H1 (cell line): Measurements from ENCODE around the gene SLC6A3. TPM values are rescaled to one million over a fixed set of nuclear protein-coding genes. Genes with fewer than 3 reads are reported as not detected.

Experiments
- CTCF ChIA-PET: fragments of 300-600 bp; sonication (Branson Sonifier 250); formaldehyde crosslinking; loops from one replicate; lab custom pipeline; 2021; ENCODE audit not compliant: partially characterized antibody; lab: Charles Lee
- POLR2A ChIA-PET: fragments of 300-600 bp; sonication (Branson Sonifier 250); formaldehyde crosslinking; loops from one replicate; lab custom pipeline; 2021; ENCODE audit warnings: inconsistent platforms; ENCODE audit not compliant: partially characterized antibody; lab: Charles Lee
- DNase-seq, 2 experiments: peaks; one replicate each; pipeline versions ENCODE4 v3.0.0 to v3.0.0-alpha.2; 2010 to 2022; ENCODE audit warnings: low spot score in 2 of 2, low read depth in 1 of 2, mixed read lengths in 1 of 2
- FAIRE-seq: peaks from 2 replicates; lab custom pipeline; 2011; peaks lifted over from hg19 to GRCh38; lab: Jason Lieb, UNC
- H2AFZ ChIP-seq: 2 replicates; pipeline ENCODE4 v1.8.1; 2012; ENCODE audit warnings: low read length, inconsistent platforms
- H2AK5ac ChIP-seq: 2 replicates; pipeline ENCODE4 v1.6.1; 2013; ENCODE audit warnings: low read depth, low read length
- H2BK120ac ChIP-seq: replicated peaks from 2 replicates; pipeline ENCODE3; 2013; ENCODE audit warnings: low read depth, low read length, inconsistent platforms
- H2BK12ac ChIP-seq: 2 replicates; pipeline ENCODE4 v1.6.1; 2013; ENCODE audit warnings: low read depth, low read length
- H2BK15ac ChIP-seq: 2 replicates; pipeline ENCODE4 v1.6.1; 2013; ENCODE audit warnings: low read length
- H2BK20ac ChIP-seq: 2 replicates; pipeline ENCODE4 v1.6.1; 2013; ENCODE audit warnings: low read length
- H2BK5ac ChIP-seq: 2 replicates; pipeline ENCODE4 v1.6.1; 2013; ENCODE audit warnings: low read depth, low read length
- H3K14ac ChIP-seq: 2 replicates; pipeline ENCODE4 v1.6.1; 2013; ENCODE audit warnings: inconsistent platforms; ENCODE audit not compliant: insufficient read length
- H3K18ac ChIP-seq: 2 replicates; pipeline ENCODE4 v1.6.1; 2013; ENCODE audit warnings: low read length; ENCODE audit errors: extremely low read depth
- H3K23ac ChIP-seq: 2 replicates; pipeline ENCODE4 v1.6.1; 2013; ENCODE audit warnings: inconsistent platforms; ENCODE audit not compliant: insufficient read length
- H3K23me2 ChIP-seq: 2 replicates; pipeline ENCODE4 v1.6.1; 2013; ENCODE audit warnings: low read depth, low read length
- H3K27ac ChIP-seq: 2 replicates; pipeline ENCODE4 v1.6.1; 2011; ENCODE audit warnings: low read depth, low read length, inconsistent platforms
- H3K27me3 ChIP-seq, 4 experiments: replicated peaks in 1 of 4; 1 replicate in 1 of 4; 2 replicates in 3 of 4; pipeline versions ENCODE4 v1.6.1 to v1.8.1; 2011 to 2013; ENCODE audit warnings: low read length in 3 of 4, mild to moderate bottlenecking in 3 of 4, inconsistent platforms in 2 of 4, mixed read lengths in 2 of 4, moderate library complexity in 1 of 4; ENCODE audit not compliant: control insufficient read depth in 3 of 4, insufficient read depth in 3 of 4; ENCODE audit errors: extremely low read depth in 1 of 4
- H3K36me3 ChIP-seq, 4 experiments: 2 replicates each; pipeline versions ENCODE4 v1.6.1 to v1.8.1; 2011 to 2013; ENCODE audit warnings: mild to moderate bottlenecking in 4 of 4, low read length in 3 of 4, moderate library complexity in 2 of 4, control low read depth in 1 of 4, inconsistent platforms in 1 of 4; ENCODE audit not compliant: insufficient read depth in 4 of 4, control insufficient read depth in 2 of 4
- H3K4ac ChIP-seq: replicated peaks from 2 replicates; pipeline ENCODE3; 2013; ENCODE audit warnings: low read length, low read depth, mixed read lengths, inconsistent platforms; ENCODE audit not compliant: insufficient read length
- H3K4me1 ChIP-seq, 4 experiments: replicated peaks in 1 of 4; 1 replicate in 1 of 4; 2 replicates in 3 of 4; pipeline versions ENCODE4 v1.6.1 to v1.8.1; 2011 to 2013; ENCODE audit warnings: low read length in 3 of 4, inconsistent platforms in 2 of 4, mixed read lengths in 1 of 4; ENCODE audit not compliant: insufficient read depth in 4 of 4, control insufficient read depth in 3 of 4
- H3K4me2 ChIP-seq, 2 experiments: 2 replicates each; pipeline versions ENCODE4 v1.6.1 to v1.8.1; 2011 to 2013; ENCODE audit warnings: low read depth in 2 of 2, low read length in 2 of 2, control low read depth in 1 of 2, inconsistent platforms in 1 of 2, mild to moderate bottlenecking in 1 of 2; ENCODE audit not compliant: insufficient read depth in 1 of 2
- H3K4me3 ChIP-seq, 4 experiments: fragments of 200-600, 300-600 bp in 1 of 4; sonication (generic), shearing (Covaris generic), sonication (Bioruptor Twin) in 1 of 4; 2 replicates each; pipeline versions ENCODE4 v1.5.1 to v1.8.1; 2011 to 2016; ENCODE audit warnings: low read length in 4 of 4, low read depth in 3 of 4, control low read depth in 2 of 4, inconsistent platforms in 2 of 4, mild to moderate bottlenecking in 2 of 4, mixed read lengths in 1 of 4, moderate library complexity in 1 of 4; ENCODE audit not compliant: insufficient read depth in 2 of 4; ENCODE audit errors: extremely low read depth in 1 of 4
- H3K56ac ChIP-seq: replicated peaks from 2 replicates; pipeline ENCODE3; 2013; ENCODE audit warnings: low read depth, mild to moderate bottlenecking, mixed read lengths, low read length, inconsistent platforms; ENCODE audit not compliant: insufficient read length
- H3K79me1 ChIP-seq: 2 replicates; pipeline ENCODE4 v1.6.1; 2013; ENCODE audit warnings: low read depth, low read length, control low read depth
- H3K79me2 ChIP-seq, 2 experiments: 2 replicates each; pipeline versions ENCODE4 v1.6.1 to v1.8.1; 2012 to 2013; ENCODE audit warnings: low read length in 2 of 2, mild to moderate bottlenecking in 2 of 2, inconsistent platforms in 1 of 2; ENCODE audit not compliant: insufficient read depth in 2 of 2, control insufficient read depth in 1 of 2
- H3K9ac ChIP-seq, 4 experiments: replicated peaks in 1 of 4; 1 replicate in 1 of 4; 2 replicates in 3 of 4; pipeline versions ENCODE4 v1.6.1 to v1.8.1; 2011 to 2013; ENCODE audit warnings: low read depth in 3 of 4, low read length in 3 of 4, control low read depth in 2 of 4, mild to moderate bottlenecking in 2 of 4, moderate library complexity in 2 of 4, inconsistent platforms in 1 of 4; ENCODE audit errors: extremely low read depth in 1 of 4
- H3K9me3 ChIP-seq, 2 experiments: 2 replicates each; pipeline versions ENCODE4 v1.6.1 to v1.8.1; 2012 to 2013; ENCODE audit warnings: mild to moderate bottlenecking in 2 of 2, moderate library complexity in 2 of 2, control low read depth in 1 of 2, inconsistent platforms in 1 of 2, low read depth in 1 of 2, low read length in 1 of 2, mixed read lengths in 1 of 2; ENCODE audit not compliant: insufficient read depth in 2 of 2
- H4K20me1 ChIP-seq, 2 experiments: replicated peaks in 1 of 2; 2 replicates each; pipeline versions ENCODE3 to v1.8.1; 2011 to 2013; ENCODE audit warnings: inconsistent platforms in 2 of 2, low read length in 2 of 2, mild to moderate bottlenecking in 1 of 2; ENCODE audit not compliant: insufficient read depth in 2 of 2, control insufficient read depth in 1 of 2
- H4K5ac ChIP-seq: 2 replicates; pipeline ENCODE4 v1.6.1; 2013; ENCODE audit warnings: low read length, low read depth, mixed read lengths, inconsistent platforms; ENCODE audit not compliant: insufficient read length
- H4K8ac ChIP-seq: 2 replicates; pipeline ENCODE4 v1.8.0; 2013; ENCODE audit warnings: mild to moderate bottlenecking, moderate library complexity, low read length, inconsistent platforms; ENCODE audit not compliant: insufficient read depth; ENCODE audit errors: extremely low read depth
- H4K91ac ChIP-seq: replicated peaks from 2 replicates; pipeline ENCODE3; 2013; ENCODE audit warnings: low read length, mixed read lengths, inconsistent platforms; ENCODE audit not compliant: insufficient read length
- CBX8 ChIP-seq: fragments of 300-800, 300-1000 bp; sonication (generic); IDR thresholded peaks from 2 replicates; pipeline ENCODE4 v1.7.1; 2016; ENCODE audit warnings: low read depth, low read length, borderline replicate concordance
- CHD1 ChIP-seq: IDR thresholded peaks from 2 replicates; pipeline ENCODE4 v1.6.1; 2012; ENCODE audit warnings: low read depth, low read length, improper control_type of control experiment
- CHD2 ChIP-seq: IDR thresholded peaks from 2 replicates; pipeline ENCODE4 v1.6.1; 2012; ENCODE audit warnings: low read length, improper control_type of control experiment
- CREB1 ChIP-seq: IDR thresholded peaks from 2 replicates; pipeline ENCODE4 v1.6.1; 2012; ENCODE audit warnings: inconsistent platforms
- EGR1 ChIP-seq: IDR thresholded peaks from 2 replicates; pipeline ENCODE4 v1.6.1; 2011; ENCODE audit warnings: low read depth, low read length, borderline replicate concordance
- KDM5A ChIP-seq: fragments of 200-600 bp; IDR thresholded peaks from 2 replicates; pipeline ENCODE4 v1.7.1; 2012; ENCODE audit warnings: mild to moderate bottlenecking, low read length, inconsistent platforms, mixed read lengths
- MAFK ChIP-seq: IDR thresholded peaks from 2 replicates; pipeline ENCODE4 v1.6.1; 2012; ENCODE audit warnings: low read depth, mild to moderate bottlenecking, improper control_type of control experiment, low read length
- POU5F1 ChIP-seq: IDR thresholded peaks from 2 replicates; pipeline ENCODE4 v1.6.1; 2011; ENCODE audit warnings: low read depth, mild to moderate bottlenecking, low read length, moderate library complexity
- TEAD4 ChIP-seq: IDR thresholded peaks from 2 replicates; pipeline ENCODE4 v1.6.1; 2012; ENCODE audit warnings: low read depth, low read length, inconsistent platforms, mixed read lengths
- YY1 ChIP-seq: IDR thresholded peaks from 2 replicates; pipeline ENCODE4 v1.6.1; 2011; ENCODE audit warnings: low read depth, mild to moderate bottlenecking, low read length
- WGBS, 2 experiments: shearing (Covaris generic) in 1 of 2; methylation state at CpG; one replicate each; pipeline versions ENCODE4 v1.1.6 to v1.1.7; 2013 to 2015; ENCODE audit warnings: low lambda C conversion rate in 2 of 2, mixed read lengths in 2 of 2, inconsistent platforms in 1 of 2, low coverage in 1 of 2, missing lambda C conversion rate in 1 of 2; ENCODE audit not compliant: insufficient replicate concordance in 2 of 2, insufficient coverage in 1 of 2, insufficient read length in 1 of 2; ENCODE audit errors: extremely low coverage in 1 of 2, missing lambda C conversion rate in 1 of 2; 5-methylcytosine and 5-hydroxymethylcytosine counted together
- polyA plus RNA-seq, 7 experiments: library from polyadenylated mRNA; depleted of rRNA in 3 of 7; stranded (reverse) in 5 of 7; unstranded in 2 of 7; fragments of >200 nt in 5 of 7; fragments of 200-250 nt in 2 of 7; gene quantifications; 1 replicate in 5 of 7; 2 replicates in 1 of 7; 4 replicates in 1 of 7; pipeline versions ENCODE4 v1.2.1 to v1.2.3, GENCODE V29; 2011 to 2013; ENCODE audit warnings: missing spikeins in 2 of 7, mixed read lengths in 2 of 7
- total RNA-seq: library from RNA; stranded (reverse); fragmentation: NEBNext Ultra II Directional; extraction: Animal tissue kit (Norgen Biotek cat#: 25700); gene quantifications from 2 replicates; pipeline ENCODE4 v1.2.1, GENCODE V29; 2021
- TF ChIP-seq, protein P1 (sequence below), 3 experiments: IDR thresholded peaks; 1 replicate in 2 of 3; 2 replicates in 1 of 3; pipeline versions ENCODE4 v1.5.1 to v1.6.1; 2011; ENCODE audit warnings: low read length in 3 of 3, mild to moderate bottlenecking in 3 of 3, inconsistent platforms in 2 of 3, low read depth in 1 of 3, moderate library complexity in 1 of 3; ENCODE audit not compliant: insufficient read depth in 1 of 3; ENCODE audit errors: control extremely low read depth in 1 of 3
- TF ChIP-seq, protein P2 (sequence below): IDR thresholded peaks from 2 replicates; pipeline ENCODE4 v1.6.1; 2011; ENCODE audit warnings: low read depth, mild to moderate bottlenecking, low read length; ENCODE audit not compliant: insufficient read depth

Gene SLC6A3
- total and polyA plus RNA-seq, 2 of the 8 experiments (the other 6 are each of a cell fraction or from before 2014, with no cell fraction given) = 0.48 to 0.91 TPM

DNA sequence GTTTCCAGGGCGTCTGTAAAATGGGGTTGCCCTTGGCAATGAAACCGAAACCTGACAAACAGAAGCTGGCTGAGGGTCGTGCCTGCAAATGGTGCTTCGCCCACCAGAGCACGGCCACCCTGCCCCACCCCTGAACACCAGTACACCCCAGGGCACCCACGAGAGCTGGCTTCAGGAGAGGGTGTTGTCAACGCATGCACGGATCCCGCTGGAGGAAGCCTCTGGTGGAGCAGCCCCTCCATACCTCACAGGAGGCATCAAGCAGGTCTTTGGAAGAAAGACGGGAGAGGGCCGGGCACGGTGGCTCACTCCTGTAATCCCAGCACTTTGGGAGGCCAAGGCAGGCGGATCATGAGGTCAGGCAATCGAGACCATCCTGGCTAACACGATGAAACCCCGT, 8.6 kb downstream of the SLC6A3 start:
- no peak overlapping the region for H2BK5ac ChIP-seq
- no peak overlapping the region for H3K9ac ChIP-seq
- H3K9me3 ChIP-seq = peaks cover 19 to 22% of the 10 kb centered on the region in 2 experiments
- CTCF ChIA-PET = interaction anchor here (1.2 kb wide), 1 partner anchor 28 kb away, joined by 3 read pairs; no protein-coding TSS in a partner anchor
- no peak overlapping the region for H4K8ac ChIP-seq
- no peak overlapping the region for H3K27ac ChIP-seq
- no peak overlapping the region for H3K56ac ChIP-seq
- H2BK15ac ChIP-seq = no peak overlapping the region
- no peak for FAIRE-seq
- no peak overlapping the region for H3K4me3 ChIP-seq
- no peaks in the 10 kb centered on the region for H3K79me2 ChIP-seq
- no peak overlapping the region for H2AFZ ChIP-seq
- no peak overlapping the region for H4K5ac ChIP-seq
- no peak overlapping the region for H3K4ac ChIP-seq
- WGBS, 2 experiments = 89% methylated on average over 16 of the region's 16 CpGs; no CpG with 5 or more reads in 1 of the 2 experiments
- H2BK20ac ChIP-seq = no peak overlapping the region
- no peak overlapping the region for H4K91ac ChIP-seq
- no peaks in the 10 kb centered on the region for H3K36me3 ChIP-seq
- peaks cover 5% of the 10 kb centered on the region; the same call in 1 of the 2 replicates for H3K23me2 ChIP-seq
- no peak overlapping the region for H3K4me2 ChIP-seq
- no peaks in the 10 kb centered on the region for H4K20me1 ChIP-seq
- peaks cover 0 to 3% (median 0%) of the 10 kb centered on the region in 4 experiments; a peak in 1 of 7 replicates for H3K27me3 ChIP-seq
- no peak overlapping the region for H3K14ac ChIP-seq
- H2BK12ac ChIP-seq = no peak overlapping the region
- POLR2A ChIA-PET = no interaction called here
- H3K4me1 ChIP-seq = peaks cover 0 to 5% (median 0%) of the 10 kb centered on the region in 4 experiments; a peak in 2 of 7 replicates
- H2AK5ac ChIP-seq = no peak overlapping the region
- no peaks in the 10 kb centered on the region for H3K79me1 ChIP-seq
- DNase-seq = no peak
- H3K18ac ChIP-seq = no peak overlapping the region
- H2BK120ac ChIP-seq = no peak overlapping the region
- H3K23ac ChIP-seq = no peak overlapping the region
- TF ChIP-seq EGR1 = no peak
- TF ChIP-seq, protein P1, sequence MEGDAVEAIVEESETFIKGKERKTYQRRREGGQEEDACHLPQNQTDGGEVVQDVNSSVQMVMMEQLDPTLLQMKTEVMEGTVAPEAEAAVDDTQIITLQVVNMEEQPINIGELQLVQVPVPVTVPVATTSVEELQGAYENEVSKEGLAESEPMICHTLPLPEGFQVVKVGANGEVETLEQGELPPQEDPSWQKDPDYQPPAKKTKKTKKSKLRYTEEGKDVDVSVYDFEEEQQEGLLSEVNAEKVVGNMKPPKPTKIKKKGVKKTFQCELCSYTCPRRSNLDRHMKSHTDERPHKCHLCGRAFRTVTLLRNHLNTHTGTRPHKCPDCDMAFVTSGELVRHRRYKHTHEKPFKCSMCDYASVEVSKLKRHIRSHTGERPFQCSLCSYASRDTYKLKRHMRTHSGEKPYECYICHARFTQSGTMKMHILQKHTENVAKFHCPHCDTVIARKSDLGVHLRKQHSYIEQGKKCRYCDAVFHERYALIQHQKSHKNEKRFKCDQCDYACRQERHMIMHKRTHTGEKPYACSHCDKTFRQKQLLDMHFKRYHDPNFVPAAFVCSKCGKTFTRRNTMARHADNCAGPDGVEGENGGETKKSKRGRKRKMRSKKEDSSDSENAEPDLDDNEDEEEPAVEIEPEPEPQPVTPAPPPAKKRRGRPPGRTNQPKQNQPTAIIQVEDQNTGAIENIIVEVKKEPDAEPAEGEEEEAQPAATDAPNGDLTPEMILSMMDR (IDR thresholded peaks at IDR 0.05; ENCODE audit: control extremely low read depth in 1 of 3, insufficient read depth in 1 of 3, low read depth in 1 of 3, low read length in 3 of 3) = no peak
- TF ChIP-seq CREB1 = no peak
- TF ChIP-seq TEAD4 = no peak
- TF ChIP-seq KDM5A = no peak
- no peak for TF ChIP-seq POU5F1
- TF ChIP-seq CBX8 = no peak
- TF ChIP-seq MAFK = no peak
- no peak for TF ChIP-seq CHD1
- TF ChIP-seq, protein P2, sequence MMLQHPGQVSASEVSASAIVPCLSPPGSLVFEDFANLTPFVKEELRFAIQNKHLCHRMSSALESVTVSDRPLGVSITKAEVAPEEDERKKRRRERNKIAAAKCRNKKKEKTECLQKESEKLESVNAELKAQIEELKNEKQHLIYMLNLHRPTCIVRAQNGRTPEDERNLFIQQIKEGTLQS = no peak
- no peak for TF ChIP-seq CHD2
- TF ChIP-seq YY1 = no peak
